OCI-LY7 (cell line): ENCODE data around the gene TTC7B. TPM values are rescaled to one million over a fixed set of nuclear protein-coding genes. Genes with fewer than 3 reads are reported as not detected.

ENCODE experiments used
- BruUV-seq: library from RNA; stranded (reverse); fragments of 400-500 nt; replicated peaks from 2 replicates; lab custom pipeline; 2021; lab: Mats Ljungman, UMichigan
- CTCF ChIA-PET: fragments of 300-600 bp; sonication (Branson Sonifier 250); formaldehyde crosslinking; loops from one replicate; lab custom pipeline; 2022; ENCODE audit warnings: antibody characterized with exemption; ENCODE audit not compliant: unreplicated experiment; lab: Charles Lee
- POLR2A ChIA-PET: fragments of 300-600 bp; sonication (Branson Sonifier 250); formaldehyde crosslinking; loops from one replicate; lab custom pipeline; 2022; ENCODE audit warnings: antibody characterized with exemption; lab: Charles Lee
- DNase-seq: peaks from one replicate; pipeline ENCODE4 v3.0.0-alpha.2; 2015; ENCODE audit warnings: low spot score
- H2AFZ ChIP-seq: fragments of 200-600 bp; sonication (generic), shearing (Covaris generic); 2 replicates; pipeline ENCODE4 v1.6.1; 2014; ENCODE audit warnings: mild to moderate bottlenecking, antibody characterized with exemption, low read length, moderate library complexity
- H3K27ac ChIP-seq: fragments of 200-600 bp; sonication (generic); 2 replicates; pipeline ENCODE4 v1.5.1; 2014; ENCODE audit warnings: mixed run types, low read depth, mild to moderate bottlenecking, moderate library complexity, low read length, inconsistent platforms; ENCODE audit not compliant: poor library complexity, severe bottlenecking
- H3K36me3 ChIP-seq: fragments of 200-600 bp; sonication (generic); 2 replicates; pipeline ENCODE4 v1.6.1; 2014; ENCODE audit warnings: mild to moderate bottlenecking, antibody characterized with exemption, low read length, moderate library complexity, mixed read lengths; ENCODE audit not compliant: insufficient read depth
- H3K4me1 ChIP-seq: fragments of 200-600 bp; sonication (generic); 2 replicates; pipeline ENCODE4 v1.5.1; 2014; ENCODE audit warnings: mild to moderate bottlenecking, low read length; ENCODE audit not compliant: insufficient read depth, poor library complexity, severe bottlenecking
- H3K4me2 ChIP-seq: fragments of 200-600 bp; sonication (generic); 2 replicates; pipeline ENCODE4 v1.6.1; 2014; ENCODE audit warnings: mild to moderate bottlenecking, low read length
- H3K4me3 ChIP-seq: fragments of 200-600 bp; sonication (generic); 2 replicates; pipeline ENCODE4 v1.5.1; 2014; ENCODE audit warnings: mild to moderate bottlenecking, low read depth, low read length; ENCODE audit not compliant: poor library complexity, severe bottlenecking
- H3K79me2 ChIP-seq: fragments of 200-600 bp; sonication (generic); 2 replicates; pipeline ENCODE4 v1.6.1; 2016; ENCODE audit warnings: low read depth, mild to moderate bottlenecking, low read length, moderate library complexity, mixed read lengths; ENCODE audit not compliant: insufficient read depth
- H3K9me2 ChIP-seq: fragments of 200-600 bp; sonication (generic); 2 replicates; pipeline ENCODE4 v1.6.1; 2016; ENCODE audit warnings: mild to moderate bottlenecking, low read length, mixed read lengths; ENCODE audit not compliant: insufficient read depth
- H3K9me3 ChIP-seq: fragments of 200-600 bp; sonication (generic); 2 replicates; pipeline ENCODE4 v1.6.1; 2014; ENCODE audit warnings: mild to moderate bottlenecking, mixed run types, low read length, mixed read lengths
- H4K20me1 ChIP-seq: fragments of 200-600 bp; sonication (generic); 2 replicates; pipeline ENCODE4 v1.6.1; 2014; ENCODE audit warnings: mild to moderate bottlenecking, antibody characterized with exemption, low read length, moderate library complexity, mixed read lengths; ENCODE audit not compliant: insufficient read depth
- CTCF ChIP-seq: fragments of 200-600 bp; sonication (generic); conservative IDR thresholded peaks from 2 replicates; pipeline ENCODE4 v1.5.1; 2014; ENCODE audit warnings: mild to moderate bottlenecking, antibody characterized with exemption, low read length, moderate library complexity, mixed read lengths
- EZH2phosphoT487 ChIP-seq: fragments of 200-600 bp; sonication (generic); IDR thresholded peaks from 2 replicates; pipeline ENCODE4 v1.6.1; 2018; ENCODE audit warnings: low read depth, borderline replicate concordance, mild to moderate bottlenecking, mixed run types, antibody characterized with exemption, low read length, moderate library complexity, mixed read lengths
- intact Hi-C: fragments of 100-400 bp; cut with micrococcal nuclease; formaldehyde crosslinking; loops from one replicate; pipeline ENCODE4 v1.10.0; 2022; ENCODE audit not compliant: unreplicated experiment
- total RNA-seq, 2 experiments: library from RNA; depleted of rRNA in 1 of 2; stranded (reverse); fragments of >200 nt in 1 of 2; shearing (Covaris generic) in 1 of 2; gene quantifications; 2 replicates each; pipeline ENCODE4 v1.2.3, GENCODE V29; 2014 to 2022

The TTC7B gene
- total RNA-seq, 2 experiments from 2014 or later = 0.19 to 0.51 TPM

GRCh38 chr14:90543876-90544275 is 272.4 kb downstream of the TTC7B start:
- Histone ChIP-seq H3K9me2 (no peaks in the 10 kb centered on the region), H4K20me1 (no peaks in the 10 kb centered on the region), H3K79me2 (no peaks in the 10 kb centered on the region), H2AFZ (no peak overlapping the region), H3K9me3 (no peaks in the 10 kb centered on the region), H3K36me3 (no peaks in the 10 kb centered on the region), H3K4me3 (no peak overlapping the region), H3K4me2 (no peak overlapping the region), H3K27ac (no peak overlapping the region), H3K4me1 (no peaks in the 10 kb centered on the region)
- no TSS peak for BruUV-seq
- intact Hi-C loops = no loop called here
- no peak for TF ChIP-seq CTCF
- TF ChIP-seq EZH2phosphoT487 = no peak
- DNase-seq = no peak
- ChIA-PET CTCF (interaction anchor here (0.6 kb wide), 1 partner anchor 247 kb away, joined by 4 read pairs; no protein-coding TSS in a partner anchor), POLR2A (no interaction called here)

DNA sequence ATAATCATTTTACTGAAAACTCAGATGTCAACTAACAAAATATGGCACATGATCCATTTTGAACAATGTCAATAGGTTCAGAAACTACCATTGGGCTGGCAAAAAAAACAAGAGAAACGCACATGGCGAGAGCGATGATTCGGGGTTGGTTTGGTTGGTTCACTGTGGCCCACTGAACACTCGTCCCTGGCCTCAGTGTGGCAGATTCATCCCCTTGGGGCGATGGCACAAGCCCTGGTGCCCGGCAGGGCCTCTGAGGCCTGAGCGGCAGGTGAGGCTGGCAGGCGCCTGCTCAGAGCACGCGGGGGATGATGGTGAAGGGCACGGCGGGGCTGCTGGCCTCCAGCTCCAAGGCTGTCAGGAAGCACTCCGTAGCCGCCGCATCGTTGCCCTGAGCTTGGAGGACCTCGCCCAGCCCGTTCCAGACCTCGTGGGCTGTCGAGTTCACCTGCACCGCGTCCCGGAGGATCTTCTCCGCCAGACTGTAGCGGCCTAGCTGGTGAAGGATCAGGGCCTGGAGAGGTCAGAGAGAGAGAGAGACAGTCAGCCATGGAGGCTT is 275.1 kb downstream of the TTC7B start:
- H3K4me2 ChIP-seq = no peak overlapping the region
- TF ChIP-seq CTCF = no peak
- TF ChIP-seq EZH2phosphoT487 = no peak
- H3K4me3 ChIP-seq = no peak overlapping the region
- H3K36me3 ChIP-seq = no peaks in the 10 kb centered on the region
- CTCF ChIA-PET = no interaction called here
- no peaks in the 10 kb centered on the region for H4K20me1 ChIP-seq
- no peak overlapping the region for H3K27ac ChIP-seq
- no peaks in the 10 kb centered on the region for H3K79me2 ChIP-seq
- no peaks in the 10 kb centered on the region for H3K9me3 ChIP-seq
- no peak overlapping the region for H2AFZ ChIP-seq
- no peaks in the 10 kb centered on the region for H3K9me2 ChIP-seq
- no TSS peak for BruUV-seq
- DNase-seq = no peak
- POLR2A ChIA-PET = interaction anchor here (0.7 to 1.1 kb wide), 2 partner anchors 9 to 122 kb away, joined by 3 read pairs; no protein-coding TSS in a partner anchor
- no peaks in the 10 kb centered on the region for H3K4me1 ChIP-seq
- intact Hi-C loops = no loop called here

DNA sequence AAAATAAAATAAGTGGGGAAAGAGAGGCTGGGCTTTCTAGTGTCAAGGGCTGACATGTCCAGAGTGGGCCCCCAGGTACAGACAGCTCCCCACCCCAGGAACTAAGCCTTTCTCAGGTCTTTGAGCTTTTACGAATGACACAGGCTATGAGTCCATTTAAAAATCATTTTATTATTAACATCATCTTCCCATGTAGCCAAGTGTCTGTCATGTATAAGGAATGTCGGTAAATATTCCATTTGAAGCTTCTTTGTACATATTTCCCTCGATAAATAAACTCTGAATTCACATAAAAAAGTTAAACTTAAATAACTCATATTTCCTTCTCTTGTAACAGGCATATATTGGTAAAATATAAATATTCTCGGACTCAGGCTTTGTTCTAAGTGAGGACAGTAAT is 275.8 kb downstream of the TTC7B start:
- POLR2A ChIA-PET = interaction anchor here (0.7 to 1.1 kb wide), 2 partner anchors 10 to 122 kb away, joined by 3 read pairs; no protein-coding TSS in a partner anchor
- Histone ChIP-seq H2AFZ (no peak overlapping the region), H3K4me1 (no peaks in the 10 kb centered on the region), H3K79me2 (no peaks in the 10 kb centered on the region), H3K9me3 (no peaks in the 10 kb centered on the region), H3K4me2 (no peak overlapping the region), H3K27ac (no peak overlapping the region), H3K4me3 (no peak overlapping the region), H3K9me2 (no peaks in the 10 kb centered on the region), H3K36me3 (no peaks in the 10 kb centered on the region), H4K20me1 (no peaks in the 10 kb centered on the region)
- CTCF ChIA-PET = no interaction called here
- TF ChIP-seq CTCF = no peak
- no peak for TF ChIP-seq EZH2phosphoT487
- DNase-seq = no peak
- intact Hi-C loops = no loop called here
- BruUV-seq = no TSS peak
